HuH-7 (cell line): ENCODE measurements around the gene IL17RC.
A peak's percentile ranks its signal among the peaks of the same experiment; 100 is the strongest.

Experiments used
- DNase-seq: peaks from one replicate; pipeline ENCODE4 v3.0.0; 2011; ENCODE audit warnings: low spot score

IL17RC gene

DNA sequence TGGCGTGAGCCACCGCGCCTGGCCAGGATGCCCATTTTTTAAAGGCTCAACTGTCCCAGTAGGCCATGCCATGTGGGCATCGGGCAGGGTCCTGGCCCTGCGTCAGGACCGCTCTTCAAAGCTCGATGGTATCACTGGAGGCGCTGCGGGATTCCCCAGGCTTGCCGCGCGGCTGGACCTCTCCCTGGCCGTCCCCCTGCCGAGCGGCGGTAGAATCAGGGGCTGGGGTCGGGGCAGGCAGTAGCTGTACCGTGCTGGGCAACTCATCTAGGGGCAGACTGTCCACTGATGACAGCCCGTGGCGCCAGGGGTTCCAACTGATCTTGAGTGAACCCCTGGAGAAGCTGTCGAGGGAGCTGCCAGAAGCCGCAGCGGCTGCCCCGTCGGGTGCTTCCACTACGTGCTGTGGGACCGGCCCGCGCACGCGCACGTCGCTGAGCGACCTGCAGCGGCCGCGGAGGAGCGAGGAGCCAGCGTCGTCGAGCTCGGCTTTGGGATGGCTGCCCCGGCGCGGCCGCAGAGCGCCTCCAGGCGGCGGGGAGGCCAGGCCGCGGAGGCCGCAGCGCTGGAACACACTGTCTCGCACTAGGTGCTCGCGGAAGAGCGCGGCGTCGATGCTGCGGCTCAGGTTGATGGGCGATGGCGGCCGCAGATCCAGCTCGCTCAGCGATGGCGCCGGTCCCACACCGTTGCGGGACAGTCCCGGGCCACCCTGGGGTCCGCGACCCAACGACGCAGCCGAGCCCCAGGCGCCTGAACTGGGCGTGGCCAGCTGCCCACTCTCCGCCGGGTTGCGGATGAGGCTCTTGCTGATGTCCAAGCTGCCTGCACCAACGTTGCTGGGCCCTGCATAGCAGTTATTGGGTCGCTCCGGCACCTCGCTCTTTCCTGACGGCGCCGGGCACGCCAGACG, 29.5 kb downstream of the IL17RC start:
- peak; percentile 99 for DNase-seq

DNA sequence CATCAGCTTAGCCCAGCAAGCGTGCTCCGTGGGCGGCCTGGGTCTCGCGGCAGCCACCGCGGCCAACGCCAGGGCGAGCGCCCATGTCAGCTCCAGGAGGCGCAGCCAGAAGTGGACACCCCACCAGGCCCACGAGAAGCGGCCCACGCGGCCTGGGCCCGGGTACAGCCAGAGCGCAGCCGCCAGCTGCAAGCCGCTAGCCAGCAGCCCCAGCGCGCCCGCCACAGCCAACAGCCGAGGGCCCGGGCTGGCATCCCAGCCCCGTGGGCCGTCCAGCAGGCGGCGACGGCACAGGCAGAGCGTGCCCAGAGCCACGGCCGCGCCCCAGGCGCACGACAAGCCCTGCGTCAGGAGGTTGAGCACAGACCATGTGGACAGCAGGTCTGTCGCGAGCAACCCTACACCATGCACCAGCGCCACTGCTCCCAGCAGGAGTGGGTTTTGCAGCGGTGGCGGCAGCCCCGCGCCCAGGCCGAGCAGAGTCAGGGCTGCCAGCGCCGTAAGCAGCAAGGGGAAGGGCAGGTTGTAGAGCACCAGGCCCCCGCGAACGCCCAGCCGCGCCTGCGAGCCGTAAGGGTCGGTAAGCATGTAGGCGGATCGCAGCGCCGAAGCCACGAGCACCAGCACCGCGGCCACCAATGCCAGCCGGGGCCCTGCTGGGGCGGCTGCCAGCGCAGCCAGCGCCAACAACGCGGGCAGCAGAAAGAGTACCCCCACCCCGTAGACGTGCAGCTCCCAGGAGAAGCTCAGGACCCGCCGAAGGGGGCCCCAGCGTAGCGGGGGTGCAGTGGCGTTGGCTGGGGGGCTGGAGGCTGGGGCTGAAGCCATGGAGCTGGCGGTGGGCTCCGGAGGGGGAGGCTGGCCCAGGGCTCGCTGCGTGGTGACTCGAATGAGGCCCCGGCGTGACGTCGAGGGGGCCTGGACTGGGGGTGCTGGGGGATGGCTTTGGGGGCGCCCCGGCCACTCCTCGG, 30.4 kb downstream of the IL17RC start:
- peak; percentile 99 for DNase-seq

DNA sequence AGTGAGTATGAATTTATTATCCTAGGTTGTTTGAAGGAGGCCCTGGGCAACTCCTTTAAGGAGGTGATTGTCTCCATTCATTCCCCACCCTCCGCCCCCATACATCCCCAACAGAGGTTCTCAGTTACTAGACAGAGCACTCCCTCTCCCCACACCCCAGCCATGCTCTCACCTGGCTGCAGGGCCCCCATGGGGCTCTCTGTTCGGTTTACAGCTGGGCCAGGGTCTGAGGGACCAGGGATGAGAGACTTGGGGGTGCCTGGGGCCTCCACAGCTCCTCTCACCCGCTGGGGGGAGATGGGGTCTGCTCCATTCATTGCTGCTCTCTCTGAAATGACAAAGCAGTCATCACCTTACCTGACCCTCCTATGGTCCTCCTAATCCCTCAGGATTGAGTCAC, 31.7 kb downstream of the IL17RC start:
- DNase-seq: no peak

DNA sequence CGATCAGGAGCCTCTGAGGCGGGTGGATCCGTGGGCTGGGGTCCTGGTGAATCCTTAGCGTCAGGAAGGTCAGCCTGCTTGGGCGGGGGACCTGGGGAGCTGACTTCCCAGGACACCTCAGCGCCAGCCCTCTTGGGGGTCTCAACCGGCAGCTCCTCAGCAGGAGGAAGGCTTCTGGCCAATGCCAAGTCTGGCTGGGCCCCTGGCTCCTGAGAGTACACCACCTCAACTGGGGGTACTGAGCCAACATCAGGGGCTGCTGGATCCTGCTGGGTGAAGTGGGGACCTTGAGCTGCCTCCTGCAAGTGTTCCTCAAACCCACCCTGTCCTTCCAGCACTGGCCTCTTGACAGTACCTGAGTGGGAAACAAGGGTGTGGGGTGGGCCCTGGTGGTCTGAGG, 32.2 kb downstream of the IL17RC start:
- no peak for DNase-seq

DNA sequence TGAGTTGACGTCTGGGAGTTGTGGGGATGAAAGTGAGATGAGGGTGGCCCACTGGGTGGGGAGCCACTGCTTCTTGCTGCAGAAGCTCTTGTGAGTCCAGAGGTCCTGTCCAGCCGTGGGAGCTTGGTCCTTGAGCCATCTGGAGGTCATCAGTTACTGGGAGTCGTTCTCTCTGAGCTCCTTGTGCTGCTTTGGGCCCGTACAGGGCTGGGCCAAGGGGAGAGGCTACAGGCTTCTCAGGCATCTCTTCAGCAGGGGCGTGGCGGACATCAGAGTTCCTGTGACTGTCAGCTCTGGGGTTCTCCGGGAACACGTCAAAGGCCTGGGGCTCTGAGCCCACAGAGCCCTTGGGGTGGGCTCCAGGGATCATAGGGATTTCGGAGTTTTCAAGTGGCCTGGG, 32.7 kb downstream of the IL17RC start:
- DNase-seq: no peak

DNA sequence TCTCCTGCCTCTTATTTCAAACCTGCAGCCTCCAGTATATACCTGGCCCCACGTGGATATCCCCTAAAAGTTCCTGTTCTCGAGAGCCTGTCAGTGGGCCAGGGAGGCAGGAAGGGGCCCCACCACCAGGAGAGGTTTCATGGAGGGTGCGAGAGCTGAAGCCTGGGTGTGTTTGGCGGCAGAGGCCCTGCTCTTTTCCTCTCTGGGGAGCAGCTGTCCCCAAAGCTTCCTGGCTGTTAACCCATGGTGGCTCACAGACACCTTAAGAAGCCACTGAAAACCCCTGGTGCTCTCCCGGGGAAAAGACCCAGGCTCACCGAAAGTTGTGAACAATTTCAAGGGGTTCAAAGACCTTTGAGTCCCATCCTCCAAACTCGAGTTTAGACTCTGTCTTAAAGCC, 34.2 kb downstream of the IL17RC start:
- no peak for DNase-seq

DNA sequence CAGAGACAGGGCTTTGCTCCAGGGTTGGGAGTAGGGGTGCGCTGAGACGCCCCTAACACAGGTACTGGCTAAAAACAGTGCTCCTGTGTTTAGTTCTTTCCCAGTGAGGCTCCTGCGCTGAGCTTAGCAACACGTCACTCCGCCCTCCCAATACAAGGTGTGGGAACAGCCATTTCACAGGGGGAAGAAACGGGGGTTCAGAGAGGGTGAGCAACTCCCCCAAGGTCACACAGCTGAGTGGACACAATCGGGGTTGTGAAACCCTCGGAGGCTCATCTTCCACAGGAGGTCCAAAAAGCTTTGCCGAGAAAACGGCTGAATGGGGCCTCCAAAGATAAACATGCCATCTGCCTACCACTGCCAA, 34.7 kb downstream of the IL17RC start:
- DNase-seq: no peak

DNA sequence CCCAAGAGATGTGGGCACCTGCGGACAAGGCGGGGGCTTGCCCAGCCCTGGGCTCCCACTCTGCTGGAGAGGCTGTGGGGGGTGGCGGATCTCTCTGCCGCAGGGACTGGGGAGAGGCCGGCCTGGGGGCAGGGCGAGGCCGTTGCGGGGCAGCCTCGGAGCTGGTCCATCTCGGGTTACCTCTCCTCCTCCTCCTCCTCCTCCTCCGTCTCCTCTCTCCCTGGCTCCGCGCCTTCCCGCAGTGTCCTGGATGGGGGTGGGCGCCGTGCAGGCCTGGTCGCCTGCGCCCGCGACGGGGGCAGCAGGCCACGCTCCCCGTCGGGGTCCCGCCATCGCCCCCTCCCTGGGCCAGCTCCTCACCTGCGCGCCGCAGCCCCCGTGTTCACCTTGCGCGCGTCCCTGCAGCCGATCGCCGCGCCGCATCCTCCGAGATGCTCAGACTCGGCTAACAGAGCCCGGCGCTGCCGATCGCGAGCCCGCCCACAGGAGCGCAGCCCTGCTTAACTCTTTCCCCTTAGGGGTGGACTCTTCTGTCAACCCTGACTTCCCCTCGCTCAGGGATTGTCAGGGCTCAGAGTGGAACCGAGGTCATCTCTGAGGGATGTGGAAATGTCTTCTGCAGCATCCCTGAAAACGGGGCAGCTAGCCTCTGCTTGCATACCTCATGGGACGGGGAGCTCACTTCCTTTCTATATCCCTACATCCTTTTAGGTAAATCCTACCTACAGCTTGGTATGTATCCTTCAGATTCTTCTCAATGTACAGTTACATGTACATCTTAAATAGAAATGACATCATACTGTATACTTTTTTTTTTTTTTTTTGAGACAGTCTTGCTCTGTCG, 35.3 kb downstream of the IL17RC start, which contains the start of gene PRRT3:
Gene PRRT3 (minus strand): TSS at position 447 of the 844 bp plus-strand sequence. CDS start 2,293 bp downstream, outside the sequence.
- peak; percentile 83 for DNase-seq

DNA sequence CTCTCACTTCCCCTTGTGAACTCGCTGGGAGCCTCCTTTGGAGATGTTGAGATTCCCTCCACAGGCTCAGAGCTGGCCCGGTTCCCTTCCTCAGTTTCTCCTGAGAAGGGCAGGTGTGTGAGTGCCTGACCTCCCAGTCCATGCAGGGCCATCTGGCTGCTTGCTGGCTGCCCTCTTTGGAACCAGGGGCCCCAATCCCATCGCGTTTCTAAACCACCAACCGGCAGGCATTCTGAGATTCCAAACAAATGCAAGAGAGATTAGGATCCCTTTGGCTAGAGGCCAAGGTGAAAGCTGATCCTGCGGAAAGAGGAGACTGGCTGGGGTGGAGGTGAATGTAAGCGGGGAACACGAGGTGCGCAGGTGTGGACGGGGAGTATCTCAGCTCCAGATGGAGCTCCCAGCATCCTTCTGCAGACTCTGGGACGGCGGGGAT, 38.2 kb downstream of the IL17RC start:
- DNase-seq: peak; percentile 66

DNA sequence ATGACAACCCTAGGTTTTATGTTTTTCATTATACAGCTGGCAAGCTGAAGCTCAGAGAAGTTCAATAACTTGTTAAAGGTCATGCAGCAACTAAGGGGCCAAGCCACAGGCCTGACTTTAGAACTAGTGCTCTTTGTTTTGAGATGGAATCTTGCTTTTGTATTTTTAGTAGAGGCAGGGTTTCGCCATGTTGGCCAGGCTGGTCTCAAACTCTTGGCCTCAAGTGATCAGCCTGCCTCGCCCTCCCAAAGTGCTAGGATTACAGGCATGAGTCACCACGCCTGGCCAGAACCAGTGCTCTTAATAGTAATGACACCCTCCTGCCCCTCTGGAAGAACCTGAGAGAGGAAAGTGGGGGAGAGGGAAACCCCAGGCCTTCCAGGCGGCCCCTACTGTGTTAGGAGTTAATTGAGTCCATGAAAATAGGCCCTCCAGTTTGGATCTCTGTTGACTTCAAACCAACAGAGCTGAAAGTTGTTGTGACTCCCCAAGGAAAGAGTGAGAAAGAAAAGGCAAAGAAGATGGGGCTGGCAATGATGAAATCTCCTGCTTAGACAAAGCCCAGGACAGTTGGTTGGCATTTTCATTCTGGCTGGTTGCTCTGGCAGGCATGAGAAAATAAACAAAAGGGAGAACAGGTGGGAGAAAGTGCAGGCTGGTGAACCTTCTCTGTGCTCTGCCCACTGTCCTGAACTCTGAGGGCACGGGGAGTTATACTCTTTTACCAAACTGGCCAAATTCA, 38.9 kb downstream of the IL17RC start:
- DNase-seq: no peak

DNA sequence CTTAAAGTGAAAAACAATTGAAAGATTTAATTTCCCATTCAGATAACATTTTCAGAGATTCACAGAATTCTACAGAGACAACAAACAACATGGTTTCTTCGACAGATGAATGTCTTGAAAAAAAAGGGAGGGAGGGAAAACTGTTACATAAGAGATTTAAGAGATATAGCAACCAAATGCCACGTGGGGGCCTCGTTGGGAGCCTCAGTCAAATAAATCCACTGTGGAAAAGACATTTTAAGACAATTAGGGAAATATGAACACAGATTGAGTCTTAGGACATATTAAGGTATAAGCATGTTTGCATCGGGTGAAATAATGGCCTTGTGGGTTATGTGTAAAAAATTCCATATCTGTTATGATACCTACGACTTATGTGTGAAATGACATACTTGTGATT, 40.3 kb downstream of the IL17RC start:
- DNase-seq: no peak

DNA sequence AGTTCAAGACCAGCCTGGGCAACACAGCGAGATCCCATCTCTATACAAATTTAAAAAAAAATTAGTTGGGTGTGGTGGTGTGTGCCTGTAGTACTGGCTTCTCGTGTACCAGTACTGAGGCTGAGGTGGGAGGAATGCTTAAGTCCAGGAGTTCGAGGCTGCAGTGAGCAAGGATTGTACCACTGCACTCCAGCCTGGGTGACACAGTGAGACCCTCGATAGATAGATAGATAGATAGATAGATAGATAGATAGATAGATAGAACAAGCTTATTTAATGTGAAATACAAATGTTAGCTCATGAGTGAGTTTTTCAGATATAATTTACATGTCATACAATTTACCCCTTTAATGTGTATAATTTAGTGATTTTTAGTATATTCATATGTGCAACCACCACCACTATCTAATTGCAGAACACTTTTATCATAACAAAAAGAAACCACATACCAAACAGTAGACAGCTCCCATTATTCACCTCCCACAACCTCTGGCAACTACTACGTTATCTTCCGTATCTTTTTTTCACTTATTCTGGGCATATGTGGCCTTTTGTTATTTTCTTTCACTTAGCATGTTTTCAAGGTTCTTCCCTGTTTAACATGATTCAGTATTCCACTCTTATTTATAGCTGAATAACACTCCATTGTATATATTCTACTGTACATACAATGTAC, 48.4 kb downstream of the IL17RC start:
- DNase-seq: no peak

DNA sequence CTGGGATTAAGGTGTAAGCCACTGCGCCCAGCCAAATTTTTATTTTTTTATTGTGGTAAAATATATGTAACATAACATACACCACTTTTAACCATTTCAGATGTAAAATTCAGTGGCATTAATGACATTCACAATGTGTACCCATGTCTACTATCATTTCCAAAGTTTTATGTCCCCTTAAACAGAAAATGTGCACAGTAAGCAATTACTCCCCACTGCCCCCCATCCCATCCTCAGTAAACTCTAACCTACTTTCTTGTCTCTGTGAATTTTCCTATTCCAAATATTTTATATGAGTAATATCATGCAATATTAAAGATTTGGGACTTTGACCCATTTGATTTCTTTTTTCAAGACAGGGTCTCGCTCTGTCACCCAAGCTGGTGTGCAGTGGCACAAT, 49.9 kb downstream of the IL17RC start:
- DNase-seq: no peak

DNA sequence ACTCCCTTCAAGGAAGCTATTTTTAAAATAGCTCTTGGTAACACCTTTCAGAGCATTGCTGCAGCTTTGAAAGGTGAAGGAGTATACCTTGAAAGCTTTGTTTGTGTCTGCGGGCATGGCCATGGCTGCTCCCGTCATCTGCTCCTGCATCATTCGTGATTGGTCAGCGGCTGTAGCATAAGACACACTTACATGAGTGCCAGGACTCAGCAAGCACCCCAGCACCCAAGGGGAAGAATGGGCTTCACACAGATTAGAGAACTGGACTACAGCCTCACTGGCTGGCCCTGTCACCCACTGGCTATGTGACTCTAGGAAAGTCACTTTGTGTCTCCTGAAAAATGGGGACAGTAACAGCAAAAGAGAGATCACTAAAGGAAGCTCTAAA, 52.7 kb downstream of the IL17RC start:
- no peak for DNase-seq

DNA sequence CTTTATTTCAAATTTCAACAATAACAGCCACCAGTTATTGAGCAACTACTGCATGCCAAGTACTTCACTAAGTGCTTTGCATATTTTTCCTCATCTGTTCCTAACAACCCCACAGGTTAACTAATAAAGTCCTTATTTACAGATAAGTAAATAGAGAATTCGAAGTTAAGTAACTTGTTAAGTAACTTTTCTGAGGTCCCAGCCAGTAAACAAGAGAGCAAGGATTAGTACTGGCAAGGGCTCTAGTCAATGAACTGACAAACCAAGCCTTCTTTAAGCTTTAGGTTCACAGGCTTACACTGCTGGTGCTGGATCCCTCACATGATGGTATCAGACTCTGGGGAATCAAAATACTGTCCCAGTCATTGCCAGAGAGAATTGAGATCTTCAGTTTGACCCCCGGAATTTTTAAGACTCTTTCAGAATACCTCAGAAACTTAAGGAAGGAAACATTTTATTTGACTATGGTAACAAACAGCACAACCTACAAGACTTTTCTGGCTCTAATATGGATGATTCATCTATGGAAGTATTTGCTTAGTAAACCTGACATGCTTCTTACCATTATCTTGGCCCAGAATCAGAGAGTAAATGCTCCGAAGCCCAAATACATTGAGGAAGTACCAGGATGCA, 53.2 kb downstream of the IL17RC start:
- DNase-seq: no peak

DNA sequence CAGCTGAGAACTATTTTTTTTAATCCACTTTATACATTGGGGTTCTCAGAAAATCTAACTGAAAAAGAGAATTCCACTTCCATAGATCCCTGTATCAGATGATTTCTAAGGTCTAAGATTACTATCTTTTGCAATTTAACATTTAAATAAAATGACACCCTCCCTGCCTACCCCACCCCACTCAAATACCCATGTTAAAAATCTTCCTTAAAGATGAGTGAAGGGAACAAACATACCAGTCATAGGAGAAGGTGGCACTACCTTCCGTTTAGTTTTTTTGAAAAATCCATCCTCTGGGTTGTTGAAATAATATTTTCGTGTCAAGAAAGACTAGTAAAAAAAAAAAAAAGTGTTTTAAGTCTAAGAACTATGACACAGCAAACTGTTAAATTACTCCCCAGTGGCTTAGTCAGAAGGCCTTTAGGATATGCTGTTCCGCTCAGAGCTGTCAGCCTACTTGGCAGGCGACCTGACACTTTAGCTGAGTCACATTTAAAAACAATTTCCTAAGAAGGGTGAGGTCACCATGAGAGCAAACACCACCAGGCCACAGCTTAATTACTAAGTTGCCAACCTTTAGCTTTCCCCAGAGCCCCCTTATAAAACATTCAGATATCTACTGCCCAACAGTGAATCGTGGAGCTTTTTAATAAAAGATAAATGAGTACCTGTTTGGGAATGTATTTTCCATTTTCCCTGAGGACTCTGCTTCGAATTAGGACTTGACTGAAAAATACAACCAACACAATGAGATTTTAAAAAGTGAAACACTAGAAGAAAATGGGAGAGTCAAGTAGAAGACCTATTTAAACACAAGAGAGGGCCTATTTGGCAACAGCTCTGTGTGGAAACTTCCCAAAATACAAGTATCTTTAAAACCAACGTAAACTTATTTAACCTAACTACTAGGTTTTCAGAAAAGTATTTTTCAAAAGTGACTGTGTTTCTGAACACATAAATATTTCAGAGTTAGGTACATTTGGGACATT, 60.1 kb downstream of the IL17RC start:
- DNase-seq: peak; percentile 72

DNA sequence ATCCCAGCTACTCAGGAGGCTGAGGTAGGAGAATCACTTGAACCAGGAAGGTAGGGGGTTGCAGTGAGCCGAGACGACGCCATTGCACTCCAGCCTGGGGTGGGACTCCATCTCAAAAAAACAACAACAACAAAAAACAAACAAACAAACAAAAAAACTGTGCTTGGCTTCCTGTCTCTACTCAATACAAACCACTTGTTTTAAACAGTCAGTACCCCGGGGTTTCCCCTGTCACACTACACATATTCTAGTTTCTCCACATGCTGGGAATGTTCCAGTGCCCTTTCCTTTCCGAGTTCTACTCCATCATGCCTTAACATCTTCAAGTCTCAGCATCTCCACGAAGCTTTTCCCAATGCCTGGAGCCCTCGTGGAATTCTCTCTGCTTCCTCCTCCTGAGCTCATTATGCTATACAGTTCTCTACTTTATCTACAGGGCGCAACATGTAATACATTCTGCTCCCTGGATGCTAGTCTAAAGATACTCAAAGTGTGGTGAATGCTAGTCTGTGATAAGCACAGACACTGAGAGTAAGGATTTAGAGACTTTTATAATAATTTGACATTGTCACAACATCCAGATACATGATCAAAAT, 61.9 kb downstream of the IL17RC start:
- DNase-seq: no peak

DNA sequence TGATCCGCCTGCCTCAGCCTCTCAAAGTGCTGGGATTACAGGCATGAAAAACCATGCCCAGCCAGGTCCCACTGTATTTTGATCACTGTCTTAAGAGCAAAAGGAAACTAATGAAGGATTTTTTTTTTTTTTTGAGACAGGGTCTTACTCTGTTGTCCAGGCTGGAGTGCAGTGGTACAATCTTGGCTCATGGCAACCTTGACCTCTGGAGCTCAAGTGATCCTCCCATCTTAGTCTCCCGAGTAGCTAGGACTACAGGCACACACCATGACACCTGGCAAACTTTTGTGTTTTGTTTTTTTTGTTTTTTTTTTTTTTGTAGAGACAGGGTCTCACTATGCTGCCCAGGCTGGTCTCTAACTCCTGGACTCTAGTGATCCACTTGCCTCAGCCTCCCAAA, 63.4 kb downstream of the IL17RC start:
- DNase-seq: no peak
